T-helper 1 cell treated with Interleukin-12 subunit alpha and Interleukin-12 subunit beta and Interleukin-4 antibody, amounts not matched to agents 30 μg/mL and 1 μg/mL, for 36 hours (primary cell): Measurements from ENCODE around the gene EXOSC7.
A peak's percentile ranks its signal among the peaks of the same experiment; 100 is the strongest.

Experiments
- H3K27ac Mint-ChIP-seq: one replicate; pipeline ENCODE4 v1.8.0; 2021; ENCODE audit warnings: mild to moderate bottlenecking, mixed read lengths
- H3K27me3 Mint-ChIP-seq: one replicate; pipeline ENCODE4 v1.8.0; 2021; ENCODE audit warnings: low read depth, mixed read lengths
- H3K36me3 Mint-ChIP-seq: one replicate; pipeline ENCODE4 v1.8.0; 2021; ENCODE audit warnings: low read depth, mixed read lengths
- H3K4me1 Mint-ChIP-seq: one replicate; pipeline ENCODE4 v1.8.0; 2021; ENCODE audit warnings: low read depth, mixed read lengths
- H3K4me3 Mint-ChIP-seq: one replicate; pipeline ENCODE4 v1.8.0; 2021; ENCODE audit warnings: mild to moderate bottlenecking, moderate library complexity, mixed read lengths
- H3K9me3 Mint-ChIP-seq: one replicate; pipeline ENCODE4 v1.8.0; 2021; ENCODE audit warnings: mixed read lengths

Gene EXOSC7

DNA sequence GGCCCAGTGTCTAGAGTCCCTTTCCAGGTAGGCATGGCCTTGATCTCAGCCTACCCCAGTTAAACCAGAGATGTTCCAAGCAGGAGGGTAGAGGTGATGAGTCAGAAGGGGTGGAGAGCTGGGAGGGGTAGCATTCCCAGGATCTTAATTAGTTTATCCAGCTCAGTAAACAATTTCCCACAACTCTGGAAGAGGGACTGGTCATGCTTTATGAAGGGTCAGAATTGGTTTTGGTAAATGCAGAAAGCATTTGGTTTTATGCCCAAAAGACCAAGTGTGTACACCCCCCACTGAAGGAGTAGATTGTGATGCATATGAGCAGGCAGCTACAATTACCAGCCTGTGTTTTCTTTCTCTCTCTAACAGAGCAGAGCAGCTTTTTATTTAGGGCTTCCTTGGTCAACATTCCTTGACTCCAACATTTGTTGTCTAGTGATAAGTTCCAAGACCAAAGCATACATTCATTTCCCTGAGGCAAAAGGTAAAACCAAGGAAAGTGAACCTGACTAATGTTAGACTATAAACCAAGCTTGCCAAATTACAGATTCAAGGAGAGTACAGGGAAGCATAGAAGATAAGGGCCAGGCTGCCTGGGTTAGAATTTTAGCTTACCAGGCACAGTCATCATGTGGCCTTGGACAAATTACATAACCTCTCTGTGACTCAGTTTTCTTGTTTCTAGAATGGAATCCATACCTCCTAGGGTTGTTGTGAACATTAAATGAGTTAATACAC lies 17.6 kb downstream of the EXOSC7 start:
- H3K9me3 Mint-ChIP-seq = no peaks in the 10 kb centered on the region
- H3K4me3 Mint-ChIP-seq = no peak overlapping the region
- H3K36me3 Mint-ChIP-seq = peaks cover 41% of the 10 kb centered on the region
- H3K27ac Mint-ChIP-seq = no peak overlapping the region
- H3K27me3 Mint-ChIP-seq = no peaks in the 10 kb centered on the region
- peaks cover 23% of the 10 kb centered on the region for H3K4me1 Mint-ChIP-seq

DNA sequence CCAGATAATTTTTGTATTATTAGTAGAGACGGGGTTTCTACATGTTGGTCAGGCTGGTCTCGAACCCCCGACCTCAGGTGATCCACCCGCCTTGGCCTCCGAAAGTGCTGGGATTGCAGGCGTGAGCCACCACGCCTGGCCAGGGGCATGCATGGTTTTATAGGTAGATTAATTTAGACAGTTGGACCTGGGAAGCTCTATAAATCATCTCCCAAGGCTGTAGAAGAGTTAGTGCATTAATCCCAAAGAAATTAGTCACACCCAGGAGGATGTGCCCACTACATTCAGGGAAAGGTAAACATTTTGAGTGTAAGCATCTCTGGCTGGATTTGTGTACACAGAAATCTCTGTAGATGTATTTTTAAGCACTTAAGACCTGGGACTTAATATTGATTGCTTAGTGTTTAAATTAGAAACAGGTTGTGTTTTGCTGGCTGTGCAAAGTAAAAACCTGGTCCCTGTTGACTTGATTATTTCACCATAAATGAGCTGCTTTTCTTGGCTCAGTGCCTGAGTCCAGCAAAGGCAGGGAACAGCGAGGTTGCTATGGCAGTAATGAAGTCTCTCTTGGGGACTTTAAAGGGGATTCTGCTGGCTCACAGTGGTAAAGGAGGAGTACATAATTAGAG lies 19.2 kb downstream of the EXOSC7 start:
- peaks cover 19% of the 10 kb centered on the region for H3K4me1 Mint-ChIP-seq
- H3K36me3 Mint-ChIP-seq = peaks cover 45% of the 10 kb centered on the region
- no peak overlapping the region for H3K4me3 Mint-ChIP-seq
- no peak overlapping the region for H3K27ac Mint-ChIP-seq
- H3K27me3 Mint-ChIP-seq = no peaks in the 10 kb centered on the region
- H3K9me3 Mint-ChIP-seq = no peaks in the 10 kb centered on the region

DNA sequence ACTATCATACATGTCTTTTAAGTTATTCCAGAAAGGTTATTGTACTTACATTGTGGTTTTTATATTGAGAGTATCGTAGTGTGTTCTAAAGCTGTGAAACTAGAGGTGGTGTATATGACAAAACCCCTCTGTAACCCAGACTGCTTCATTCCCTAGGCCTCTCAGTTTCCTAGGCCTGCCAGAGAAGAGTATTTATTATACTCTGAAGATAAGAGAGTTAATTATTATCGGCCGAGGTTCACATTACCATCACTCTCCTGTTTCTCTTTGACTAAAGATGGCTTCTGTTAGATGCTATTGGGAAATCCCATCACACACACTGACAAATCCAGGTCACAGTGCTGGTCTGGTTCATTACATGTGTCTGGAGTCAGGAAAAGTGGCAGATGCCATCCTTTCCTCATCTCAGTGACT lies 20.5 kb downstream of the EXOSC7 start:
- no peak overlapping the region for H3K27ac Mint-ChIP-seq
- H3K36me3 Mint-ChIP-seq = peaks cover 45% of the 10 kb centered on the region
- no peaks in the 10 kb centered on the region for H3K9me3 Mint-ChIP-seq
- H3K4me3 Mint-ChIP-seq = no peak overlapping the region
- H3K4me1 Mint-ChIP-seq = peaks cover 14% of the 10 kb centered on the region
- H3K27me3 Mint-ChIP-seq = no peaks in the 10 kb centered on the region

DNA sequence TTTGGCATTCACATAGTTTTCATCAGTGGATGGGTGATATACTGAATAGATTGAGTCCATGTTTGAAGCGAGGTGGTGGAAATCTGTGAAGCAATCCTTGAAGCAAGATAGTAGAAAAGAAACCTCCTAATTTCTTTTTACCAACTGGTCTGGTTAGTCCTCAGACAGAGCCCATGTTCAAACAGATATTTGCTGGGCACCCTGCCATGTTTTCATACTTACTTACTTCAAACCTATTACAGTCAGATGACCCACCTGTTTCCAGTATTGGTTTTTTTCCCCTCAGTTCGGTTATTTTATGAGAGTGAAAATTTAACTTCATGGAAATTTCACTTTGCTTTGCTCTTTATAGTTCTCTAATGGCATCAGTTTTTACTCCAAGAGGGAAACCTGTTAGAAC lies 23.7 kb downstream of the EXOSC7 start:
- H3K27ac Mint-ChIP-seq = no peak overlapping the region
- H3K4me1 Mint-ChIP-seq = peaks cover 10% of the 10 kb centered on the region
- peaks cover 2% of the 10 kb centered on the region for H3K9me3 Mint-ChIP-seq
- peaks cover 48% of the 10 kb centered on the region for H3K36me3 Mint-ChIP-seq
- H3K4me3 Mint-ChIP-seq = no peak overlapping the region
- no peaks in the 10 kb centered on the region for H3K27me3 Mint-ChIP-seq

DNA sequence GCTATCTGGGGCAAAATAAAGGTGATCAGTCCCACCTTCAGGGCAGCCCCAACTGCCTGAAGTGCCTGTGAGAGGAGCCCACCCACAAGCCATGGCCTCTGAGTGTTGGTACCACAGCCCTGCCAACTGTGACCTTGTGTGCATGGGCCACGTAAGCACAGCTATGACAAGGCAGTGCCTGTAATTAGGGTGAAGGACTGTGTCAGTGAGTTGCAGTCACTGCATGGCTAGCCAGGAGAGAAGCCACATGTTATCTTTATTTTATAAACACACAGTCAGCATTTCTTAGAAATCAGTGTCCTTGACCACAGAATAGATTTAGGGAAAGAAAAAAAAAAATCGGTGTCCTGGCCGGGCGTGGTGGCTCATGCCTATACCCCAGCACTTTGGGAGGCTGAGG lies 24.8 kb downstream of the EXOSC7 start:
- peaks cover 5% of the 10 kb centered on the region for H3K9me3 Mint-ChIP-seq
- H3K27me3 Mint-ChIP-seq = no peaks in the 10 kb centered on the region
- H3K4me1 Mint-ChIP-seq = peaks cover 17% of the 10 kb centered on the region
- peaks cover 58% of the 10 kb centered on the region for H3K36me3 Mint-ChIP-seq
- no peak overlapping the region for H3K27ac Mint-ChIP-seq
- no peak overlapping the region for H3K4me3 Mint-ChIP-seq

DNA sequence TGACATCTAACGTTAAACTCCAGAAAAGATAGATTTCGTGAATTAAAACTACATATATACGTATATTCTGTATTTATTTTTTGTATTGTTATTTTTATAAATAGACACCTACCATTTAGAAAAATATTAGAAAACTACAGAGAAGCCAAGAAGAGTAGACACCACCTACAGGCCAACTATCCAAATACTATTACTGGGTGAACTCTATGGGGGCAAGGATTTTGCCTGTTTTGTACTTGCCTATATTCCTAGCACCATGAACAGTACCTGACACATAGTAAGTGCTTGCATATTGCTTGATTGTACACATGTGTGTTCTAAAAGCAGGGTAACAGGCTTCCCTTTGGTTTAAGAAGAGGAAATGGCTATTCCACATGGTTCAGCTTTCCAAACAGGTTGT lies 25.7 kb downstream of the EXOSC7 start:
- H3K36me3 Mint-ChIP-seq = peaks cover 58% of the 10 kb centered on the region
- no peak overlapping the region for H3K4me3 Mint-ChIP-seq
- H3K27me3 Mint-ChIP-seq = no peaks in the 10 kb centered on the region
- H3K27ac Mint-ChIP-seq = no peak overlapping the region
- peaks cover 17% of the 10 kb centered on the region for H3K4me1 Mint-ChIP-seq
- H3K9me3 Mint-ChIP-seq = peaks cover 5% of the 10 kb centered on the region

DNA sequence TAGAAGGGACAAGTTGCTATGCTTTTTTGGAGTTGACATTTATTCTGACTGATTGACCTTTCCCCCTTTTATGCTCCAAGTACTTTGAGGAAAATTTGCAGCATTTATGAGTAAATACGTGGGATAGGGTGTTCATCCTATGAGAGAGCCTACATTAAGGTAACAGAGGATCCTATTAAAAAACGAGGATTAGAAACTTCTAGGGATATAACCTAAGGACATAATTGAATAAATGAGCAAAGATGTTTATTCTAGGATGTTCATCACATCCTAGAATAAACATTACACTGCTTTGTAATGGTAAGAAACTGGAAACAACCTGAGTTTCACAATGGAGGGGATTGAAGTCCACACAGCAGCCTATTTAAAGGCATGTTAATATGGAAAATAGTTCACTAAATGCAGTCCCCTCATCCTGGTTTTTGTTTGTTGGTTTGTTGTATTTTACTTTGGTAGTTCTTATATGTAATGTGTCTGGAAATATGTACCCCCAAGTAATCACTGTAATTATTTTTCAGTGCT lies 26.2 kb downstream of the EXOSC7 start:
- Mint-ChIP-seq H3K27me3 (no peaks in the 10 kb centered on the region), H3K9me3 (peaks cover 5% of the 10 kb centered on the region), H3K4me3 (no peak overlapping the region), H3K36me3 (peaks cover 58% of the 10 kb centered on the region), H3K4me1 (peaks cover 17% of the 10 kb centered on the region), H3K27ac (no peak overlapping the region)

DNA sequence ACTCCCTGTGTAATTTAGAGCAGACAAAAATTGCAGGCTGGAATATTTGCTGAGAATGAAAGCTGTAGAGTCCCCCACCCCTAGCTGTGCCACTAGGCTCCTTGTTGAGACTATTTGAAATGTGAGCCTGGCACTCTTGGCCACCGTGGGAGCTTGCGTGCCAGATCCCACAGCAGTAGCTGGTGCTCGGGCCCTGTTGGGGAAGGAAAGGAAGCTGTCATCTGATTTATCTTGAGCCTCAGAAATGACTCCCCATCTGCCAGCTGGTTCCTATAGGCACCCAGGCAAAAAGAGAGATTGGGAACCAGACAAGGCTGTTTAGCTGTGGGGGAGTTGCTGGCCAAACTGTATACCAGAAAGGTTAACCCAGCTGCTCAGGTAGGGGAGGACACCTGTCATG lies 26.7 kb downstream of the EXOSC7 start:
- no peak overlapping the region for H3K27ac Mint-ChIP-seq
- H3K27me3 Mint-ChIP-seq = no peaks in the 10 kb centered on the region
- H3K36me3 Mint-ChIP-seq = peaks cover 59% of the 10 kb centered on the region
- H3K4me3 Mint-ChIP-seq = no peak overlapping the region
- H3K4me1 Mint-ChIP-seq = peaks cover 17% of the 10 kb centered on the region
- H3K9me3 Mint-ChIP-seq = peaks cover 5% of the 10 kb centered on the region

DNA sequence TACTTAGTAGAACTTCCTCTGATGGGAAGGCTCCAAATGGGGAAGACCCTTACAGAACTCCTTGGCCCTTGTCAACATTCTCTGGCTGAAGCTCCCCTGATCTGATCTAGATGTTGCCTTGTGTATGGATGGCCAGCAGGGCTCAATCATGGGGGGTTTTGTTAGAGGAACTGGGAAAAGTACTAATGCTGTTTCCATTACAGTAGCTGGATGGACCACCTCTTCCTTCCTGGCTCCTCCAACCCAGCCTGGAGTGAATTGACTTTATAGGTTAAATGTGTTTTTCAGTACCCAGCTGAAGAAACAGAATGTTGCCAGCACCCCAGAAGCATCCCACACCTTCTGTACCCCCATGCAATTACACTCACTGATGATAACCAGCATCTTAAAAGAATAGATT lies 27.4 kb downstream of the EXOSC7 start:
- Mint-ChIP-seq H3K27me3 (no peaks in the 10 kb centered on the region), H3K36me3 (peaks cover 59% of the 10 kb centered on the region), H3K9me3 (peaks cover 5% of the 10 kb centered on the region), H3K27ac (no peak overlapping the region), H3K4me3 (no peak overlapping the region), H3K4me1 (peaks cover 19% of the 10 kb centered on the region)

DNA sequence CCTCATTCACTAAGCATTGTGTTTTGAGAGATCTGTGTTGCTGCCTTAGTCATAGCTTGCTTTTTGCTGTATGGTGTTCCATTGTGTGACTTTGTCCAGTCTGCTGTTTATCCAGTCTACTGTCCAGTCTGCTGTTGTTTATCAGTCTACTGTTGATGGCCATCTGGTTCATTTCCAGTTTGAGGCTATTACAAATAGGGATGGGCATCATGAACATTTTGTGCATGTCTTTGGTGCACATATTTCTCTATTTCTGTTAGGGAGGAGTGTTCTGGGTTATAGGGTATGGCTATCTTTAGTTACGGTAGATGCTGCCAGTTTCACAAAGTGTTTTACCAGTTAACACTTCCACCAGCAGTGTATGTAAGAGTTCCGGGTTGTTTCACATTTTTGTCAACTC lies 27.8 kb downstream of the EXOSC7 start:
- H3K36me3 Mint-ChIP-seq = peaks cover 57% of the 10 kb centered on the region
- H3K27ac Mint-ChIP-seq = no peak overlapping the region
- H3K27me3 Mint-ChIP-seq = no peaks in the 10 kb centered on the region
- H3K4me1 Mint-ChIP-seq = peaks cover 19% of the 10 kb centered on the region
- peaks cover 5% of the 10 kb centered on the region for H3K9me3 Mint-ChIP-seq
- H3K4me3 Mint-ChIP-seq = no peak overlapping the region

DNA sequence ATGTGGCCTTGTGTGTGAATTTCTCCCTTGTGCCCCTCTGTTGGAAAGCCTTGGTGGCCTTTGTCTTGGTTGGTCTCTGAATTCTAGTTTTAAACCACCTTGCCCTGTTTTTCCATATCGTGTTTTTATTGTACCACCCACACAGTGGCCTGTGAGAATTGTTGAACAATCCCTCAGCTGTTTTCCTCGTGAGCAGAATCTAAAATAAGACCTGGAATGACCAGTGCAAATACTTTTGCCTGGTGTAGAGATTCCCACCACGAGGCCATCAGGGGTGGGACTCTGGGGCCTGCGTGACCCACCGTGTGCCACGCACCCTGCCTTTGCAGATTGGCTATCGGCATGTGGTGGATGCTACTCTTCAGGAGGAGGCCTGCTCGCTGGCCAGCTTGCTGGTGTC lies 31.0 kb downstream of the EXOSC7 start:
- Mint-ChIP-seq H3K9me3 (peaks cover 5% of the 10 kb centered on the region), H3K27ac (no peak overlapping the region), H3K36me3 (peaks cover 45% of the 10 kb centered on the region), H3K27me3 (no peaks in the 10 kb centered on the region), H3K4me1 (peaks cover 22% of the 10 kb centered on the region), H3K4me3 (peak overlapping the region; percentile 5)

DNA sequence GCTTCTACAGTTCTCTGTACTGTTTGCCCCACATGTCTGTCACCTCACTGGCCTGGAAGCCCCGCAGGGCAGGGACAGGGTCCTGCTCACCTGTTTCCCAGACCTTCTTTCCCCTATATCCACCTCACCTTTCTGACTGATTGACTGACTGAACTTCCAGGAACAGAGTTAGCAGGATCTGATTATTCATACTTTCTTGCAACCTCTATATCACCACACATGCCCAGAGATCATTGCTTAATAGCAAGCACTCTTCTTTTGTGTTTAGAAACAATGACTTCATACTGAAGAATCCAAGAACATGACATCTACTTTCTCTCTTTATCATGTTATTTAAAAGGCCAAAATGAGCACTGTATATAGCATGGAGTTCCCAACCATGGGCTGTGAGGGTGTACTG lies 32.1 kb downstream of the EXOSC7 start:
- H3K27ac Mint-ChIP-seq = no peak overlapping the region
- peaks cover 40% of the 10 kb centered on the region for H3K36me3 Mint-ChIP-seq
- no peaks in the 10 kb centered on the region for H3K27me3 Mint-ChIP-seq
- H3K4me3 Mint-ChIP-seq = no peak overlapping the region
- peaks cover 5% of the 10 kb centered on the region for H3K9me3 Mint-ChIP-seq
- peaks cover 23% of the 10 kb centered on the region for H3K4me1 Mint-ChIP-seq

DNA sequence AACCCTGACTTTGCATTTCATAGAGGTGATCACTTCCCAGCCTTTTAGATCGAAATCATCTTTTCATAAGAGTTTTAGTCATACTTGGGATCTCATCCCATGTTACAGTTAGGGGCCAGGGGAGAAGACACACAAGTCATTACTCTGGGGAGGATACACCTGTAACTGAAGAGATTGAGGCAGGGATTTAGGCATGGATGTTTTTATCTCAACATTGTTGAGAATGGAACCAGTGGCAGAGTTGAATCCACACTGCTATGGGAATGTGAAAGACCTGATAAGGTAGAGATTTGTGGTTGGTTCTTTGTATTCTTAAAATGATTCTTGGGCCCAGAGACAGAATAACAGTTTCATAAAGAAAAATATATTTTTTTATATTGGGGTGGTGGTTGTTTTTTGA lies 33.8 kb downstream of the EXOSC7 start:
- no peak overlapping the region for H3K4me3 Mint-ChIP-seq
- no peaks in the 10 kb centered on the region for H3K27me3 Mint-ChIP-seq
- peaks cover 28% of the 10 kb centered on the region for H3K36me3 Mint-ChIP-seq
- H3K4me1 Mint-ChIP-seq = peaks cover 15% of the 10 kb centered on the region
- peaks cover 2% of the 10 kb centered on the region for H3K9me3 Mint-ChIP-seq
- peak overlapping the region; percentile 31 for H3K27ac Mint-ChIP-seq

DNA sequence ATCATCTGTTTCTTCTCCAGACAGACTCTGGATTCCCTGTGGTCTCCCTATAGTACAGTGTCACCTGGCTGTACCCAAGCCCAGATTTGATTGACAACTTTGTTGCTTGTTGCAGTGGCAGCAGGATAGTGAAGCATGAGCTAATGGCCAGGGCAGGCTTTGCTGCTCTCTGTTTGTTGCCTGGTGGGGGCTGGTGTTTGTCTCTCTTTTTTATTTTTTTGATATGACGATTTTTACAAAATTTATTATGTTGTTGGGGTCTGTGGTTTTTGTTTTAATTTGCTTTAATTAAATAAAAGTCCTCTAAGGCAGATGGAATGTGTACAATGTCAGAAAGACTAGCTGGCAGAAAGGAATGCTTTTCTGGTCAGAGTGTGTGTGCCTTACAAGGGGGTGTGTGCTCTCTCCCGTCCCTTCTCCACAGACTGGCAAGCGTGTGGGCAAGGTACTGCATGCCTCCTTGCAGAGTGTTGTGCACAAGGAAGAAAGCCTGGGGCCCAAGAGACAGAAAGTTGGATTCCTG lies 34.8 kb downstream of the EXOSC7 start:
- Mint-ChIP-seq H3K27ac (no peak overlapping the region), H3K27me3 (no peaks in the 10 kb centered on the region), H3K36me3 (peaks cover 19% of the 10 kb centered on the region), H3K4me3 (no peak overlapping the region), H3K9me3 (no peaks in the 10 kb centered on the region), H3K4me1 (peaks cover 6% of the 10 kb centered on the region)
